ENCODE measurements around the gene INHBA.

GRCh38 chr7:41652267-41652666, 50.6 kb downstream of the INHBA start:
- no peak for TF ChIP-seq POLR2AphosphoS5 (IDR thresholded peaks at IDR 0.05; ENCODE audit: insufficient read depth, low read depth, low read length)
- no peak for TF ChIP-seq JUN (IDR thresholded peaks at IDR 0.05; ENCODE audit: borderline replicate concordance, insufficient read depth, insufficient read length, low read depth)
- no peak for TF ChIP-seq POLR2A (IDR thresholded peaks at IDR 0.05; ENCODE audit: low read depth, low read length)
- TF ChIP-seq EZH2 (IDR thresholded peaks at IDR 0.05; ENCODE audit: borderline replicate concordance, low read depth, low read length, severe bottlenecking) = no peak
- TF ChIP-seq CTCF (IDR thresholded peaks at IDR 0.05; ENCODE audit: extremely low read depth in 1 of 2, insufficient read depth in 1 of 2, low read depth in 1 of 2, low read length in 2 of 2) = no peak
- no peak for TF ChIP-seq MAX (IDR thresholded peaks at IDR 0.05; ENCODE audit: insufficient read depth, insufficient read length)
- no peak for TF ChIP-seq MYC (IDR thresholded peaks at IDR 0.05; ENCODE audit: low read depth, low read length)
